WTC11 (cell line): ENCODE data around the gene RTP2.

Experiments used
- ATF2 ChIP-seq: sonication (generic); formaldehyde crosslinking; IDR thresholded peaks from 2 replicates; pipeline ENCODE4 v1.8.1; 2022; ENCODE audit warnings: low read depth, missing genetic modification reagents, borderline replicate concordance
- CDX4 ChIP-seq: fragments of 250-450 bp; sonication (Bioruptor Pico); IDR thresholded peaks from 2 replicates; pipeline ENCODE4 v1.9.0; 2021; ENCODE audit warnings: moderate library complexity, mild to moderate bottlenecking, inconsistent platforms, borderline replicate concordance
- CTCF ChIP-seq: fragments of 200-600 bp; IDR thresholded peaks from 2 replicates; pipeline ENCODE4 v1.8.0; 2022; ENCODE audit warnings: antibody characterized with exemption
- E2F1 ChIP-seq: sonication (generic); formaldehyde crosslinking; IDR thresholded peaks from 2 replicates; pipeline ENCODE4 v1.8.0; 2022; ENCODE audit warnings: mild to moderate bottlenecking, missing genetic modification reagents
- ELF4 ChIP-seq: sonication (generic); formaldehyde crosslinking; IDR thresholded peaks from 2 replicates; pipeline ENCODE4 v1.8.1; 2022; ENCODE audit warnings: low read depth, mild to moderate bottlenecking, moderate library complexity, missing genetic modification reagents
- ESRRA ChIP-seq: sonication (generic); formaldehyde crosslinking; IDR thresholded peaks from 2 replicates; pipeline ENCODE4 v1.8.1; 2022; ENCODE audit warnings: mild to moderate bottlenecking, missing genetic modification reagents, borderline replicate concordance
- GABPB1 ChIP-seq: sonication (generic); formaldehyde crosslinking; IDR thresholded peaks from 2 replicates; pipeline ENCODE4 v1.8.1; 2023; ENCODE audit warnings: mild to moderate bottlenecking, missing genetic modification reagents
- HMGXB4 ChIP-seq: sonication (generic); formaldehyde crosslinking; IDR thresholded peaks from 2 replicates; pipeline ENCODE4 v1.8.1; 2023; ENCODE audit warnings: mild to moderate bottlenecking, moderate library complexity, missing genetic modification reagents
- MLX ChIP-seq: sonication (generic); formaldehyde crosslinking; IDR thresholded peaks from 2 replicates; pipeline ENCODE4 v1.8.1; 2023; ENCODE audit warnings: mild to moderate bottlenecking, missing genetic modification reagents, moderate library complexity
- OVOL2 ChIP-seq: fragments of 250-450 bp; sonication (Bioruptor Pico); IDR thresholded peaks from 2 replicates; pipeline ENCODE4 v1.9.0; 2021; ENCODE audit warnings: mild to moderate bottlenecking, borderline replicate concordance
- TEAD4 ChIP-seq: sonication (generic); formaldehyde crosslinking; IDR thresholded peaks from 2 replicates; pipeline ENCODE4 v1.8.0; 2022; ENCODE audit warnings: mild to moderate bottlenecking, missing genetic modification reagents
- TP53 ChIP-seq: sonication (generic); formaldehyde crosslinking; IDR thresholded peaks from 2 replicates; pipeline ENCODE4 v1.8.1; 2023; ENCODE audit warnings: mild to moderate bottlenecking, missing genetic modification reagents
- ZMAT4 ChIP-seq: fragments of 250-450 bp; sonication (Bioruptor Pico); IDR thresholded peaks from 2 replicates; pipeline ENCODE4 v1.9.0; 2021; ENCODE audit warnings: mild to moderate bottlenecking
- ZNF281 ChIP-seq: sonication (generic); formaldehyde crosslinking; IDR thresholded peaks from 2 replicates; pipeline ENCODE4 v1.8.0; 2023; ENCODE audit warnings: mild to moderate bottlenecking, missing genetic modification reagents

GRCh38 chr3:187713504-187713903 is 11.1 kb upstream of the RTP2 start:
- no peak for TF ChIP-seq CTCF
- TF ChIP-seq ZMAT4 (CRISPR knock-in tag), result no peak
- TF ChIP-seq ELF4 (CRISPR knock-in tag), result no peak
- TF ChIP-seq ZNF281, result no peak
- TF ChIP-seq CDX4, result no peak
- no peak for TF ChIP-seq OVOL2 (CRISPR knock-in tag)
- no peak for TF ChIP-seq ESRRA (CRISPR knock-in tag)
- TF ChIP-seq ATF2 (CRISPR knock-in tag), result no peak
- TF ChIP-seq GABPB1 (CRISPR knock-in tag), result no peak
- TF ChIP-seq MLX, result no peak
- no peak for TF ChIP-seq TEAD4
- no peak for TF ChIP-seq HMGXB4 (CRISPR knock-in tag)
- TF ChIP-seq E2F1, result no peak
- no peak for TF ChIP-seq TP53
